AG10803 (cell line): ENCODE data around the gene NCF1.
"Not testable (repeated sequence)": the region's sequence is repeated elsewhere in the genome, so short reads cannot be mapped to it uniquely, and the experiment has no call there.

Experiments used
- DNase-seq: peaks from one replicate; pipeline ENCODE4 v3.0.0; 2010; ENCODE audit warnings: low read depth
- H3K4me3 ChIP-seq: 2 replicates; pipeline ENCODE4 v1.5.1; 2011; ENCODE audit warnings: mild to moderate bottlenecking, low read length, control low read depth

The NCF1 gene

GRCh38 chr7:74772093-74772492 lies 1.7 kb upstream of the NCF1 start:
- H3K4me3 ChIP-seq, DNase-seq: not testable (repeated sequence)

- DNase-seq, H3K4me3 ChIP-seq: not testable (repeated sequence)
Observed at GRCh38 chr7:74775111-74775510, 1.3 kb downstream of the NCF1 start.

GRCh38 chr7:74779053-74779452 lies 5.2 kb downstream of the NCF1 start:
- not testable (repeated sequence) for DNase-seq

GRCh38 chr7:74781746-74782145 lies 7.9 kb downstream of the NCF1 start:
- H3K4me3 ChIP-seq, DNase-seq: not testable (repeated sequence)

More at GRCh38 chr7:74779053-74779452, 5.2 kb downstream of the NCF1 start:
- not testable (repeated sequence) for H3K4me3 ChIP-seq

- not testable (repeated sequence) for DNase-seq, H3K4me3 ChIP-seq
Observed at GRCh38 chr7:74783595-74783994, 9.8 kb downstream of the NCF1 start.

GRCh38 chr7:74788369-74789150 lies 14.7 kb downstream of the NCF1 start:
- DNase-seq, result peak; percentile 80
- peak overlapping the region; percentile 37 for H3K4me3 ChIP-seq

- not testable (repeated sequence) for DNase-seq
Observed at GRCh38 chr7:74789200-74789736, 15.5 kb downstream of the NCF1 start.

GRCh38 chr7:74797848-74798622 lies 24.2 kb downstream of the NCF1 start:
- not testable (repeated sequence) for DNase-seq, H3K4me3 ChIP-seq

More at GRCh38 chr7:74789200-74789736, 15.5 kb downstream of the NCF1 start:
- not testable (repeated sequence) for H3K4me3 ChIP-seq

- not testable (repeated sequence) for H3K4me3 ChIP-seq, DNase-seq
Observed at GRCh38 chr7:74798644-74799043, 24.8 kb downstream of the NCF1 start.

- not testable (repeated sequence) for DNase-seq, H3K4me3 ChIP-seq
Observed at GRCh38 chr7:74815882-74816281, 42.1 kb downstream of the NCF1 start.

- DNase-seq, H3K4me3 ChIP-seq: not testable (repeated sequence)
Observed at GRCh38 chr7:74820146-74820805, 46.5 kb downstream of the NCF1 start.

- not testable (repeated sequence) for DNase-seq, H3K4me3 ChIP-seq
Observed at GRCh38 chr7:74821259-74821658, 47.4 kb downstream of the NCF1 start.

GRCh38 chr7:74829959-74830358 lies 56.1 kb downstream of the NCF1 start:
- H3K4me3 ChIP-seq, DNase-seq: not testable (repeated sequence)

- not testable (repeated sequence) for H3K4me3 ChIP-seq, DNase-seq
Observed at GRCh38 chr7:74830411-74830810, 56.6 kb downstream of the NCF1 start.
